Chondrocyte (in vitro differentiated cells): ENCODE results near the gene SMPD3. TPM values are rescaled to one million over a fixed set of nuclear protein-coding genes. Genes with fewer than 3 reads are reported as not detected.

Experiments
- DNase-seq: peaks from one replicate; pipeline ENCODE4 v3.0.0; 2021; ENCODE audit warnings: mixed read lengths, low spot score
- H3K27ac Mint-ChIP-seq: one replicate; pipeline ENCODE4 v1.8.0; 2021; ENCODE audit warnings: mild to moderate bottlenecking, moderate library complexity, mixed read lengths; ENCODE audit not compliant: unreplicated experiment
- H3K27me3 Mint-ChIP-seq: 2 replicates; pipeline ENCODE4 v1.8.0; 2021; ENCODE audit warnings: low read depth, mixed read lengths
- H3K36me3 Mint-ChIP-seq: 2 replicates; pipeline ENCODE4 v1.8.0; 2021; ENCODE audit warnings: low read depth, mixed read lengths
- H3K4me1 Mint-ChIP-seq: 2 replicates; pipeline ENCODE4 v1.8.0; 2021; ENCODE audit warnings: low read depth, mild to moderate bottlenecking, mixed read lengths
- H3K4me3 Mint-ChIP-seq: one replicate; pipeline ENCODE4 v1.8.0; 2021; ENCODE audit warnings: mild to moderate bottlenecking, moderate library complexity, mixed read lengths; ENCODE audit not compliant: unreplicated experiment
- H3K9me3 Mint-ChIP-seq: 2 replicates; pipeline ENCODE4 v1.8.0; 2021; ENCODE audit warnings: low read depth, mixed read lengths
- CTCF ChIP-seq: fragments of 200-600 bp; sonication (generic); IDR thresholded peaks from 2 replicates; pipeline ENCODE4 v1.5.0; 2021; ENCODE audit warnings: antibody characterized with exemption, mild to moderate bottlenecking, moderate library complexity
- total RNA-seq: library from RNA; stranded (reverse); gene quantifications from 3 replicates; pipeline ENCODE4 v1.2.1, GENCODE V29; 2021

SMPD3 gene
- total RNA-seq, 1 donor from 2014 or later = not detected

DNA sequence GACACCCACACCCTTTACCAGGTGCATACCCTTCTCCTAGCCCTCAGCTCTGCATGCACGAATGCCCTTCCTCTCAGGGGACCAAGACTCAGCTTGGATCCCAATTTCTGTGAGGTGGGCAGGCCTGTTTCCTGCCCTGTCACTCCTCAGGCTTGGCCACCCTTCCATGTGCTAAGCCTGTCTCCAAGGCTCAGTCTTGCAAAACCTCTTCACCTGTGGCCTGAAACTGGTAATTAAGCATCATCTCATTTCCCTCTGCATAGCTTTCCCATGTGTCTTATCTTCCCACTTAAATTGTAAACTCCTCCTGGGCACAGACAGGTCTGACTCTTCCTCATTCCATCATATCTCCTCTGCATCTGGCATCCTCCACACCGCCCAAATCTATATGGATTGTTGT lies 31.0 kb upstream of the SMPD3 start:
- Mint-ChIP-seq H3K4me1 (no peaks in the 10 kb centered on the region), H3K9me3 (peaks cover 11% of the 10 kb centered on the region), H3K27ac (no peak overlapping the region), H3K36me3 (no peaks in the 10 kb centered on the region), H3K4me3 (no peak overlapping the region), H3K27me3 (peaks cover 14% of the 10 kb centered on the region)
- no peak for TF ChIP-seq CTCF
- no peak for DNase-seq

- Mint-ChIP-seq H3K9me3 (peaks cover 11% of the 10 kb centered on the region), H3K36me3 (no peaks in the 10 kb centered on the region), H3K27ac (no peak overlapping the region), H3K4me1 (no peaks in the 10 kb centered on the region), H3K27me3 (peaks cover 14% of the 10 kb centered on the region), H3K4me3 (no peak overlapping the region)
- DNase-seq = no peak
- TF ChIP-seq CTCF = no peak
These were observed 30.4 kb upstream of the SMPD3 start for GRCh38 chr16:68478526-68479250.

DNA sequence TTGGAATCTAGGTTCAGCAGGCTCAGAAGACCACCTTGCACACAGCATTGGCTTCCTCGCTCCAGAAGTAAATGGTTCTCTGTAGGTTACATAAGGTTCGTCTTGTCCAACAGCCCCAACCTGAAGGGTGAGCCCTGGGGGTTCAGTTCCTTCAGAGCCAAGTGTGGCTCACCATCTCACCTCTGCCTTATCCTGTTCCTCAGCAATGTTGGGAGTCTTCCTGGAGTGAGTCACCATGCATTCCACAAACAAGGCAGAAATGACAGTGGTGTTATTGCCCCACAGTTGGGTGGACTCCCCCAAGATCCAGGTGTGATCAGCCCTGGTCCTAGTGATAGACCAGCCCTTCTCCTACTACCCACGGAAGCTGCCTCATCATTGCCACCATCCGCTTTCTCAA lies 26.8 kb upstream of the SMPD3 start:
- DNase-seq = no peak
- H3K36me3 Mint-ChIP-seq = no peaks in the 10 kb centered on the region
- TF ChIP-seq CTCF = no peak
- H3K9me3 Mint-ChIP-seq = peaks cover 3% of the 10 kb centered on the region
- no peak overlapping the region for H3K4me3 Mint-ChIP-seq
- H3K4me1 Mint-ChIP-seq = peaks cover 4% of the 10 kb centered on the region
- H3K27ac Mint-ChIP-seq = no peak overlapping the region
- H3K27me3 Mint-ChIP-seq = peaks cover 6% of the 10 kb centered on the region

- no peak overlapping the region for H3K27ac Mint-ChIP-seq
- H3K4me1 Mint-ChIP-seq = peaks cover 9% of the 10 kb centered on the region
- H3K9me3 Mint-ChIP-seq = peaks cover 3% of the 10 kb centered on the region
- no peaks in the 10 kb centered on the region for H3K36me3 Mint-ChIP-seq
- TF ChIP-seq CTCF = no peak
- H3K27me3 Mint-ChIP-seq = peaks cover 8% of the 10 kb centered on the region
- H3K4me3 Mint-ChIP-seq = no peak overlapping the region
- no peak for DNase-seq
These were observed 25.2 kb upstream of the SMPD3 start for GRCh38 chr16:68473358-68474070.

DNA sequence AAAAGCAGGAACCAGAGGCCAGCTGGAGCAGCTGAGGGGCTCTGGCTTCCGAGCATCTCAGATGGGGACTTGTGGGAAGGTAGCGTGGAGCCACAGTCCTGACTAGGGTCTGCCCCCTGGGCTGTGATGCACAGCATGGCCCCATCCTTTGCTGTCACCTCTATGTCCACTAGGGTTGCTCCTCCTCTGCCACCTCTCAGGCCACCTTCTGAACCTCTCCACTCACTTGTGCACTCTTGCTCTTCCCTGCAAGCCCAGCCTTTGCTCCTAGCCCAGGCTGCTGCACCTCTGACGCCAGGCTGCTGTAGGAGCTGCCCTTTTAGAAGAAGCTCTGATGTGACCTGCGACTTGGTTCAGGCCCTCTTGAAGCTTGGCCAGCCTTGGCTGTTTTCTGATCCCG lies 24.3 kb upstream of the SMPD3 start:
- peaks cover 9% of the 10 kb centered on the region for H3K4me1 Mint-ChIP-seq
- no peak overlapping the region for H3K4me3 Mint-ChIP-seq
- peaks cover 10% of the 10 kb centered on the region for H3K27me3 Mint-ChIP-seq
- no peak for DNase-seq
- no peaks in the 10 kb centered on the region for H3K9me3 Mint-ChIP-seq
- no peak overlapping the region for H3K27ac Mint-ChIP-seq
- no peaks in the 10 kb centered on the region for H3K36me3 Mint-ChIP-seq
- no peak for TF ChIP-seq CTCF
